Fibroblast of peridontal ligament (primary cell): ENCODE measurements around the gene TBC1D22A.
A peak's percentile ranks its signal among the peaks of the same experiment; 100 is the strongest.

ENCODE experiments used
- DNase-seq: peaks from one replicate; pipeline ENCODE4 v3.0.0-alpha.2; 2010; ENCODE audit errors: extremely low read depth

TBC1D22A gene

GRCh38 chr22:46737105-46737975 lies 25.1 kb upstream of the TBC1D22A start:
- peak; percentile 34 for DNase-seq

GRCh38 chr22:46737976-46738646 lies 24.3 kb upstream of the TBC1D22A start, which contains the start of gene CERK:
TSS of gene CERK (minus strand) at chr22:46738252. CDS start at chr22:46738148, 104 bp downstream.
- peak; percentile 47 for DNase-seq

DNA sequence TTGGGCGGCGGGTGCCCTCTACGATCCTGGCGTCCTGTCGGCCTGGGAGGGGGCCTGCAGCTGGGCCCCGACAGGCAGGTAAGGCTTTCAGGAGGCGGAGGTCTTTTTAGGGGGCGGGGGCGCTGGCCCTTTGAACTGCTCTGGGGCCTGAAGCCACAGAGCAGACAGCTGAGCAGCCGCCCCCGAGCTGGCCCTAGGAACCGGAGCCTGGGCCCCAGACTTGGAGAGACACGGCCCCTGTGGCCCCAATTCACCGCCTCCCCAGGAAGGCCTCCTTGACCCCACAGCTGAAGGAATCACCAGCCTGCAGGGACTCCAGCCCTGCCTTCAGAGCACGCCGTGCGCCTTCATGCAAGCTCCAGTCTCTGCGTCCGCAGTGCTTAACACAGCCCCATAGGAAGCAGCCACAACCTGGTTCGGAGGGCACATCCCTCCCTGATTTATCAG lies 23.8 kb upstream of the TBC1D22A start:
- peak; percentile 35 for DNase-seq

DNA sequence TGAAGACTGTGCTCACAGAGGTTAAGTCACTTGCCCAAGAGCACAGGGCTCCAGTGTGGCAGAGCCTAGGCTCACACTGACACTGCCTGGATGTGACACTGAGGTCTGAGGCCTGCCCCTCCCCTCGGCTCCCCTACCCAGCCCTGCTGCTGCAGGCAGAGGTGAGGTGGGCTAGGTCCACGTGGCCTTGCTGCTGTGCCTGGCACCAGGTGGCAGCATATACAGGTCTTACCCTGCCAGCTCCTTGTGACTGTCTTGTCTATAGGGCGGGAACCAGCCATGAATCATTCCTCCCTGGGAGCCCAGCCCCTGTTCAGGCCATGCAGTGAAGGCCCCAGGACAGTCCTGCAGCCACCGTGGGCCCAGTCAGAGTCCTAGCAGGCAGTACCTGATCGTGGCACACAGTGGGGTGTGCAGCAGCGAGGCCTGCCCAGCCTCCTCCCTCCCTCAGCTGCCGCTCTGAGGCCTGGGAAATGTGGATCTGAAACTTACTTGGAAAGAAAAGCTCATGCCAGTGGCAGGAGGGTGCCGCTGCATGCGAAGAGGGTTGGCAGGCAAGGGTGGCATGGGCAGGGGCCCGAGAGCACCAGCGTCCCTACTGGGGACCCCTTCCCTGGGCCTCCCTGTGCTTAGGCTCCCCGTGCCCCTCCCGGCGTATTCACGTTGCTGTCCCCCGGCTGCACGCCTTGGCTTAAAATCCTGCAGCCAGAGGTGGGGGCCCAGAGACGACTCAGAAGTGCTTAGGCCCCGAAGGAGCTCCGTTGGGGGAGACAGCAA lies 23.2 kb upstream of the TBC1D22A start:
- no peak for DNase-seq

DNA sequence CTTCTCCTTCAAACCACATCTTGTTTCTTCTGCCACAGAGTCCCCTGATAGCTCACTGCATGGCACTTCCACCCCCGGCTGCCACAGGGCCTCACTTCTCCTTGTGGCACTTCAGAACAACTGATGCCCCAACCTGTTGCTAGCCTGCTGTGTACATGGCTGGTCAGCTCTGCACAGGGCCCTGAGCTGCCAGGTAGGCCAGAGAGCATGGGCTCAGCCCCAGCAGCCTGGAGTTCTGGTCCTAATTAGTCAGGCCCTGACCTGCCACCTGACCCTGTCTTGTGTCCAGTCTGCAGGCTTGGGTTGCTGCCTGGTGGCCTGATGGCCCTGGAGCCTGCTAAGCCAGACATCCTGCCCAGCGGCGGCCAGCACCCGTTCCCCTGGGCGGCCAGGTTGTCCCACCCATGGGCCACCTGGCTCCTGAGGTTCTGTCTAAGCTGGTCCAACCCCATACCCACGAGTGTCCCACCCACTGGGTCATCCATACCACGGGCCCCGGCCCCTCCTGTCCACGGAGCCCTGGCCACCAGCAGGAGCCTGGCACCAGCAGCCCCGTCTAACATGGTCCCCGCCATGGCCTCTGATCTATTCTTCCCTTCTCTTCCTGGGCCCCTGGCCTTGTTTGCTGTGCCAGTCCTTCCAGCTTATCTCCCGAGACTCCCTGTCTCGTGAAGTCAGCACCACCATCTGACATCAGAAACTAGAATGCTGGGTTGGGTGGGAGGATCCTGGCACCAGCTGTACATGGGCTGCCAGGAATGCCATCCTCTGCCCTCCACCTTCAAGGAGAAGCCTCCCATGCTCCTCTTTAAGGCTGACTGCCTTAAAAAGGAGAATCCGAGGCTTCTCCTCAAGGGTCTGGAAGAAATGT lies 21.3 kb upstream of the TBC1D22A start:
- DNase-seq: no peak

DNA sequence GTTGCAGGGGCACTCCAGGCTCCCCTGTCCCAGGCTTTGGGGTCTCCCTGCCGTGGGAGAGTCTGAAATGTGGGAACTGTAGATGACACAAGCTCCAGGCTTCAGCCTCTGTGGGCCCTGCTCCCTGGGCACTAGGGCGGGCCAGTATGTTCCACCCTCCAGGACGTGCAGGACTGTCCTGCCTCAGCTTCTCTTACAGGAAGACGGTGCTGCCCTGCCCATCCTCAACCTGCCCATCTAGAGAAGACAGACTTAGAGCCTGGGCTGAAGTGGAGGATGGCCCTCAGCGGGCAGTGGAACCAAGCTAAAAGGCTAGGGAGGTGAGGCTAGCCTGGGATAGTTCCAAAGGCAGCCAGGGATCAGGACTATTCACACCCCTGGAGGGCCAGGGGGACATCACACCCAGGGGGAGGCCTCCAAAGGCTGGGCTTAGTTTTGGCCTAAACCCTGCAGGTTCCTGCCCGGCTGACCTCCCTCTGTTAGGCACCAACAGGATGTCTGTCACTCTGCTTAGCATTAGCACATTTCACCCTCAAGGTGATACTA lies 20.4 kb upstream of the TBC1D22A start:
- no peak for DNase-seq

DNA sequence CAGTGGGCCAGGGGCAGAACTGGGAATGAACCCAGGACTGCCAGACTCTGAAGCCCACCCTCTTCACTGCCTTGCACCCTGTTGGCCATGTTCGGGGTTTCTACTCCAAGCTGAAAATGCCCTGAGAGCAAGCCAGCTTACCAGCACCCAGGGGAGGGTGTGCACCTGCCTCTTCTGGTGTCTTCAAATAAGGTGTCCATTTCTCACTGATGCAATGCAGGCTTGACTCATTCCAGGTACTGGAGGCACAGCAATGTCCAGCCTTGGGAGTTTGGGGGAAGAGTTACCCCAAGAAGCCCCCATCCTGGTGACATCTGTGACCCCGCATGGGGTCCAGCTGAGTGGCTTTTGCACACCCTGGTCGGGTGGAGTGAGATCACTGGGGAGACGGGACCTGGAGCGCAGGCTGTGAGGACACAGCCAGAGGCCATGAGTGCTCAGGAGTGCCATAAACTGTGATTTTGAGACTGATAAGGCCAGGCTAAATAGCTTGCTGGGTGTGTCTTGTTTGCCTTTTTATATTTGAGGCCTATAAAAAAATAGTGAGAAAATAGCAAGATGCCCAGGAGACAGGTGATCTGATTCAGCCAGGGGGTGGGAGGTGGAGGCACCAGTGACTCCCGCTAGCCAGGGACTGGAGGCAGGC lies 19.8 kb upstream of the TBC1D22A start:
- DNase-seq: no peak

DNA sequence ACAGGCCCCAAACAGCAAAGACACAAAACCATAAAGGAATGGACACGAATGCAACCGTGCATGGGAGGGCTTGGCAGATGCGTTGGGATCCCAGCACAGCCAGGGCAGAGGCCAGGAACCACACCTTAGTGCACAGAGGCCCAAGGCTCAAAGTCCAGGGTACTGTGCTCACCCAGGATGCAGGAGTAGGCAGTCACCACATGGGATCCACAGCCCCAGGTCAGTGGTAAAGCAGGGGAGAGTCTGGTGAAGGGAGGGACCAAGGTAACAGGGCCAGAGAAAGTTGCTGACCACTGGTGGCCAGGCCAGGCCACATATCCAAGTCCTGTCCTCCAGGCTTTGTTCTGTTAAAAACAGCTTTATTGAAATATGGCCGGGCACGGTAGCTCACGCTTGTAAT lies 17.9 kb upstream of the TBC1D22A start:
- no peak for DNase-seq

DNA sequence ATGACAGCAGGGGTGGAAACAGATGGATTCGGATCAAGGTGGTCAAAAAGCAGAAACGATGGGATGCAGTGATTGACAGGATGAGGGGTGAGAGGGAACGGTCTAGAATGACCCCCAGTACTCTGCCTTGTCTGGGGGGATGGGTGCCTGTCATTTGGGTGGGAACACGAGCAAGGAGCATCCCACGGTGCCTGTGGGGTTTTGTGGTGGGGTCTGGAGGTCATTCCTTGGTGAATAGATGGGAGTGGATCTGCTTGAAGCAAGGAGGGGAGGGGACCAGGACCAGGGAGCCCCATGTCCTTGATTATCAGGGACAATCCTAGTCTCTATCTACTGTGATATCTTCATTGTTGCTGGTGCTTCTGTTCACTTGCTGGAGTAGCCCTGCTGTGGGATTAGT lies 16.3 kb upstream of the TBC1D22A start:
- no peak for DNase-seq

DNA sequence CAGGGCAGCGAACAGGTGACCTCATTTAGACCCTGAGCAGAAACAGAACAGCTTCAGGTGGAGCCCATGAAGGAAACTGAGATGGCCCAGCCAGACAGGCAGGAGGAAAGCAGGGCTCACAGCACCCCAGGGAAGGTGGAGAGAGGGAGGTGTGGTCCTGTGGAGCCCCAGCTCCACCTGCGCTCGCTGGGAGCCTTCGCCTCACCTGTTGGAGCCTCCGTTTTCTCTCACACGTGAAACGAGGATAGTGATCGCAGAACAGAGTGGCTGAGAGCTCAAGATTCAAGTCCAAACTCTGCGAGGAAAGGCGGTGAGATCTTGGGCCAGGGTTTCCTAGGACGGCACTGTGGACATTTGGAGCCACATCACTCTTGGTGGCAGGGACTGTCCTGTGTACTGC lies 15.8 kb upstream of the TBC1D22A start:
- DNase-seq: no peak

GRCh38 chr22:46747646-46748045 lies 14.8 kb upstream of the TBC1D22A start:
- no peak for DNase-seq

DNA sequence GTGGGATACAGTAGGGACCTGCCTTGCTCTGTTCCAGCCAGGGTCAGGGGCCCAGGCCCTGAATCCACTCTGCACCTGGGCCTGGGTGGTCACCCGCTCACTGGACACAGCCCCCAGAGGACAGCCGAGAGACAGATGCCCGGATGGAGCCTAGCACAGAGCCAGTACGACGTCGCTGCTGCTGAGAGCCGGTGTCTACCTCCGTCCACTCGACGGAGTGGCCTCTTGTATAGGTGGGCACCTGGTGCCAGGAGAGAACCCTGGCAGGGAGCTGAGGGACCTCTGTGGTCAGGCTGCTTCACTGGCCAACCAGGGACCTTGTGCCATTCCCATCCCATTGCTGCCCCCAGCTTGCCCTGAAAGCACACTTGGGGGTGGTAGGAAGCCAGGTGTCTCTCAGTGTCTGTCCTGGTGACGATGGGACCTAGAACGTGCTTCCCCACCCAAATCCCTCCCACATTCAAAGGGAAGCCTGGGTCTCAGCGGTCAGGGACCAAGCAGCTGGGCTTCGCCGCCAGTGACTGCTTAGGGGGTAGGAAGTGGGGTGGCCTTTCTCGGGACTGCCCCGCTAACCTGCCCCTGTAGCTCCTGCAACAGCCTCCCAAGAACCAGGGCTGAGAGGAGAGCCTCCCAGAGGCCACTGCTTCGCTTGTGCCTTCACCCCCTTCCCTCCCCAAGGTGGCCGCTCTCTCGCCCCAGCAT lies 14.1 kb upstream of the TBC1D22A start:
- no peak for DNase-seq

- peak; percentile 24 for DNase-seq
Measured at GRCh38 chr22:46748908-46749675, 13.4 kb upstream of the TBC1D22A start.

- no peak for DNase-seq
Measured at GRCh38 chr22:46749682-46750529, 12.5 kb upstream of the TBC1D22A start.

GRCh38 chr22:46750530-46750800 lies 12.0 kb upstream of the TBC1D22A start:
- DNase-seq: no peak

DNA sequence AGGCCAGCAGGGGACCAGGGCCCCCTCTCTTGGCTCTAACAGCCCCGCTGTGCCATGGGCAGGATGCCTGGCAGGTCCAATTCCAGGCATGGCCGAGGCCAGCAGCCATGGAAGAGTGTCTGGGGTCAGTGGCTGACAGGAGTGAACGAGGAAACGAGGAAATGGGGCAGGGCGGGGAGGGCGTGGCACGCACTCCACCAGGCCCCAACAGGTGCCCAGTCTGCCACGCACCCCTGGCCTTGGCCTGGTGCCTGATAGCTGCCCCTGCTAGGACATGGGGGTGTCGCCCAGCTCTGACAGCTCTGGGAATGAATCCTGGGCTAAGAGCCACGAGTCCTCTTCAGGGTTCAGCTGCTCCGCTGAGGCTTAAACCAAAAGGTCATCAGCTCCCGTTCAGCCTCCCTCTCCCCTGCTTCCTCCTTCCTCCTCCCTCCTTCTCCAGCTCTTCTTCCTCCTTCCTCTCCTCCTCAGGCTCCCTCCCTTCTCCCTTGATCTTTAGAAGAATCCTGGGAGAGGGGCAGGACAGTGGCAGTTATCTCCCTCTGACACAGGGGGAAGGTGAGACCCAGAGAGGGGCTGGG lies 11.5 kb upstream of the TBC1D22A start:
- no peak for DNase-seq

- DNase-seq: no peak
Measured at GRCh38 chr22:46752286-46752987, 10.0 kb upstream of the TBC1D22A start.

- DNase-seq: no peak
Measured at GRCh38 chr22:46752988-46753310, 9.5 kb upstream of the TBC1D22A start.
